ENCODE measurements around the gene BATF. TPM values are rescaled to one million over a fixed set of nuclear protein-coding genes. Genes with fewer than 3 reads are reported as not detected.

BATF gene
- total and polyA plus RNA-seq, 2 experiments from 2014 or later = not detected

DNA sequence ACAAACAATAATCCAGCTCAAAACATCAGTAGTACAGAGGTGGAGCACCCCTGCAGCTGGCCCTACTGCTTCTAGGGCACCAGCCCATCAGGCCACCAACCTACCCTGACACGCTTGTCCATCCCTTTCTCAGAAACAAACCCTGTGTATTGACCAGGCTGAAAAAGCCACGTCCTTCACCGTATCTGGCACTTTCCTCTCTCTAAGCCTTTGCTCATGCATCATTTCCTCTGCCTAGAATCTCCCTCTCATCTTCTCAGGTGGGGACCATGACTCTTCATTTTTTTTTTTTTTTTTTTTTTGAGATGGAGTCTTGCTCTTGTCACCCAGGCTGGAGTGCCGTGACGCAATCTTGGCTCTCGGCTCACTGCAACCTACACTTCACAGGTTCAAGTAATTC is 30.9 kb downstream of the BATF start (continued):
- TF ChIP-seq, protein P1, sequence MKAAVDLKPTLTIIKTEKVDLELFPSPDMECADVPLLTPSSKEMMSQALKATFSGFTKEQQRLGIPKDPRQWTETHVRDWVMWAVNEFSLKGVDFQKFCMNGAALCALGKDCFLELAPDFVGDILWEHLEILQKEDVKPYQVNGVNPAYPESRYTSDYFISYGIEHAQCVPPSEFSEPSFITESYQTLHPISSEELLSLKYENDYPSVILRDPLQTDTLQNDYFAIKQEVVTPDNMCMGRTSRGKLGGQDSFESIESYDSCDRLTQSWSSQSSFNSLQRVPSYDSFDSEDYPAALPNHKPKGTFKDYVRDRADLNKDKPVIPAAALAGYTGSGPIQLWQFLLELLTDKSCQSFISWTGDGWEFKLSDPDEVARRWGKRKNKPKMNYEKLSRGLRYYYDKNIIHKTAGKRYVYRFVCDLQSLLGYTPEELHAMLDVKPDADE (IDR thresholded peaks at IDR 0.05) = no peak
- no peak for TF ChIP-seq EZH2phosphoT487 (IDR thresholded peaks at IDR 0.05; ENCODE audit: unreplicated experiment)
- TF ChIP-seq, protein P2, sequence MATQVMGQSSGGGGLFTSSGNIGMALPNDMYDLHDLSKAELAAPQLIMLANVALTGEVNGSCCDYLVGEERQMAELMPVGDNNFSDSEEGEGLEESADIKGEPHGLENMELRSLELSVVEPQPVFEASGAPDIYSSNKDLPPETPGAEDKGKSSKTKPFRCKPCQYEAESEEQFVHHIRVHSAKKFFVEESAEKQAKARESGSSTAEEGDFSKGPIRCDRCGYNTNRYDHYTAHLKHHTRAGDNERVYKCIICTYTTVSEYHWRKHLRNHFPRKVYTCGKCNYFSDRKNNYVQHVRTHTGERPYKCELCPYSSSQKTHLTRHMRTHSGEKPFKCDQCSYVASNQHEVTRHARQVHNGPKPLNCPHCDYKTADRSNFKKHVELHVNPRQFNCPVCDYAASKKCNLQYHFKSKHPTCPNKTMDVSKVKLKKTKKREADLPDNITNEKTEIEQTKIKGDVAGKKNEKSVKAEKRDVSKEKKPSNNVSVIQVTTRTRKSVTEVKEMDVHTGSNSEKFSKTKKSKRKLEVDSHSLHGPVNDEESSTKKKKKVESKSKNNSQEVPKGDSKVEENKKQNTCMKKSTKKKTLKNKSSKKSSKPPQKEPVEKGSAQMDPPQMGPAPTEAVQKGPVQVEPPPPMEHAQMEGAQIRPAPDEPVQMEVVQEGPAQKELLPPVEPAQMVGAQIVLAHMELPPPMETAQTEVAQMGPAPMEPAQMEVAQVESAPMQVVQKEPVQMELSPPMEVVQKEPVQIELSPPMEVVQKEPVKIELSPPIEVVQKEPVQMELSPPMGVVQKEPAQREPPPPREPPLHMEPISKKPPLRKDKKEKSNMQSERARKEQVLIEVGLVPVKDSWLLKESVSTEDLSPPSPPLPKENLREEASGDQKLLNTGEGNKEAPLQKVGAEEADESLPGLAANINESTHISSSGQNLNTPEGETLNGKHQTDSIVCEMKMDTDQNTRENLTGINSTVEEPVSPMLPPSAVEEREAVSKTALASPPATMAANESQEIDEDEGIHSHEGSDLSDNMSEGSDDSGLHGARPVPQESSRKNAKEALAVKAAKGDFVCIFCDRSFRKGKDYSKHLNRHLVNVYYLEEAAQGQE (IDR thresholded peaks at IDR 0.05; ENCODE audit: unreplicated experiment) = no peak

DNA sequence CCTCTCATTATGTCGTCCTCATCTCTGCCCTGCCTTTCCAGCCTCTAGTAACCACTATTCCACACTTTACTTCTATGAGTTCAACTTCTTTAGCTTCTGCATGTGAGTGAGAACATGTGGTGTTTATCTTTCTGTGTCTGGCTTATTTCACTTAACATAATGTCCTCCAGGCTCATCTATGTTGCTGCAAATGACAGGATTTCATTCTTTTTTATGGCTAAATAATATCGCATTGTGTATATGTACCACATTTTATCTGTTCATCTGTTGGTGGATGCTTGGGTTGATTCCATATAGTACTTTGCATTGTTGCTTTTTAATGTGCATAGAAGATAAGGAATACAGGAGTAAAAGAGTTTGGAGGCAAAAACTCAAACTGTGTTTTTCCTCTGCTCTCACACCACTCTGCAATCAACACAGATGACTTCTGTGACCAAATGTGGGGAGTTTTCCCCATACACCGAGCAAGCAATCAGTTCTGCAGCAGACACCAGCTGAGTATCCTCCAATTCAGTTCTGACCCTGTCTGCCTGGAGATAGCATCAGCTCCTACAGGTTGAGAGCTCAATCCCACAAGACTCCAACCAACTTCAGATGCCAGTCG is 31.6 kb downstream of the BATF start:
- Histone ChIP-seq H3F3A (replicated peaks; ENCODE audit: low read depth) (no peaks in the 10 kb centered on the region), H3K4me1 (ENCODE audit: insufficient read depth) (no peaks in the 10 kb centered on the region), H3K27ac (ENCODE audit: low read depth) (no peak overlapping the region), H3K4me3 (no peak overlapping the region), H3K79me2 (replicated peaks; ENCODE audit: insufficient read depth) (no peaks in the 10 kb centered on the region), H3K27me3 (ENCODE audit: insufficient read depth) (no peaks in the 10 kb centered on the region), H2AFZ (no peak overlapping the region), H4K20me1 (replicated peaks; ENCODE audit: insufficient read depth) (no peaks in the 10 kb centered on the region), H3K4me2 (no peak overlapping the region), H3K36me3 (ENCODE audit: insufficient read depth) (no peaks in the 10 kb centered on the region), H3K9me2 (ENCODE audit: insufficient read depth) (peaks cover 6% of the 10 kb centered on the region)
- ATAC-seq (no peak), DNase-seq (ENCODE audit: low spot score) (no peak)
- Mint-ChIP-seq H3K27ac (no peak overlapping the region), H3K4me1 (peaks cover 12% of the 10 kb centered on the region), H3K9me3 (peaks cover 14% of the 10 kb centered on the region), H3K4me3 (no peak overlapping the region), H3K27me3 (ENCODE audit: insufficient read depth, low read depth, poor library complexity) (peaks cover 1% of the 10 kb centered on the region), H3K36me3 (ENCODE audit: low read depth) (no peaks in the 10 kb centered on the region)
- TF ChIP-seq EZH2 (IDR thresholded peaks at IDR 0.05; ENCODE audit: low read depth, unreplicated experiment) (no peak), POLR2AphosphoS5 (IDR thresholded peaks at IDR 0.05; ENCODE audit: low read depth) (no peak), ZNF114 (CRISPR knock-in tag; IDR thresholded peaks at IDR 0.05) (no peak), CREB1 (CRISPR knock-in tag; IDR thresholded peaks at IDR 0.05; ENCODE audit: low read depth) (no peak)
- TF ChIP-seq, protein P2 (IDR thresholded peaks at IDR 0.05; ENCODE audit: unreplicated experiment) = no peak
- TF ChIP-seq, protein P1 (IDR thresholded peaks at IDR 0.05) = no peak
- TF ChIP-seq, protein P3, sequence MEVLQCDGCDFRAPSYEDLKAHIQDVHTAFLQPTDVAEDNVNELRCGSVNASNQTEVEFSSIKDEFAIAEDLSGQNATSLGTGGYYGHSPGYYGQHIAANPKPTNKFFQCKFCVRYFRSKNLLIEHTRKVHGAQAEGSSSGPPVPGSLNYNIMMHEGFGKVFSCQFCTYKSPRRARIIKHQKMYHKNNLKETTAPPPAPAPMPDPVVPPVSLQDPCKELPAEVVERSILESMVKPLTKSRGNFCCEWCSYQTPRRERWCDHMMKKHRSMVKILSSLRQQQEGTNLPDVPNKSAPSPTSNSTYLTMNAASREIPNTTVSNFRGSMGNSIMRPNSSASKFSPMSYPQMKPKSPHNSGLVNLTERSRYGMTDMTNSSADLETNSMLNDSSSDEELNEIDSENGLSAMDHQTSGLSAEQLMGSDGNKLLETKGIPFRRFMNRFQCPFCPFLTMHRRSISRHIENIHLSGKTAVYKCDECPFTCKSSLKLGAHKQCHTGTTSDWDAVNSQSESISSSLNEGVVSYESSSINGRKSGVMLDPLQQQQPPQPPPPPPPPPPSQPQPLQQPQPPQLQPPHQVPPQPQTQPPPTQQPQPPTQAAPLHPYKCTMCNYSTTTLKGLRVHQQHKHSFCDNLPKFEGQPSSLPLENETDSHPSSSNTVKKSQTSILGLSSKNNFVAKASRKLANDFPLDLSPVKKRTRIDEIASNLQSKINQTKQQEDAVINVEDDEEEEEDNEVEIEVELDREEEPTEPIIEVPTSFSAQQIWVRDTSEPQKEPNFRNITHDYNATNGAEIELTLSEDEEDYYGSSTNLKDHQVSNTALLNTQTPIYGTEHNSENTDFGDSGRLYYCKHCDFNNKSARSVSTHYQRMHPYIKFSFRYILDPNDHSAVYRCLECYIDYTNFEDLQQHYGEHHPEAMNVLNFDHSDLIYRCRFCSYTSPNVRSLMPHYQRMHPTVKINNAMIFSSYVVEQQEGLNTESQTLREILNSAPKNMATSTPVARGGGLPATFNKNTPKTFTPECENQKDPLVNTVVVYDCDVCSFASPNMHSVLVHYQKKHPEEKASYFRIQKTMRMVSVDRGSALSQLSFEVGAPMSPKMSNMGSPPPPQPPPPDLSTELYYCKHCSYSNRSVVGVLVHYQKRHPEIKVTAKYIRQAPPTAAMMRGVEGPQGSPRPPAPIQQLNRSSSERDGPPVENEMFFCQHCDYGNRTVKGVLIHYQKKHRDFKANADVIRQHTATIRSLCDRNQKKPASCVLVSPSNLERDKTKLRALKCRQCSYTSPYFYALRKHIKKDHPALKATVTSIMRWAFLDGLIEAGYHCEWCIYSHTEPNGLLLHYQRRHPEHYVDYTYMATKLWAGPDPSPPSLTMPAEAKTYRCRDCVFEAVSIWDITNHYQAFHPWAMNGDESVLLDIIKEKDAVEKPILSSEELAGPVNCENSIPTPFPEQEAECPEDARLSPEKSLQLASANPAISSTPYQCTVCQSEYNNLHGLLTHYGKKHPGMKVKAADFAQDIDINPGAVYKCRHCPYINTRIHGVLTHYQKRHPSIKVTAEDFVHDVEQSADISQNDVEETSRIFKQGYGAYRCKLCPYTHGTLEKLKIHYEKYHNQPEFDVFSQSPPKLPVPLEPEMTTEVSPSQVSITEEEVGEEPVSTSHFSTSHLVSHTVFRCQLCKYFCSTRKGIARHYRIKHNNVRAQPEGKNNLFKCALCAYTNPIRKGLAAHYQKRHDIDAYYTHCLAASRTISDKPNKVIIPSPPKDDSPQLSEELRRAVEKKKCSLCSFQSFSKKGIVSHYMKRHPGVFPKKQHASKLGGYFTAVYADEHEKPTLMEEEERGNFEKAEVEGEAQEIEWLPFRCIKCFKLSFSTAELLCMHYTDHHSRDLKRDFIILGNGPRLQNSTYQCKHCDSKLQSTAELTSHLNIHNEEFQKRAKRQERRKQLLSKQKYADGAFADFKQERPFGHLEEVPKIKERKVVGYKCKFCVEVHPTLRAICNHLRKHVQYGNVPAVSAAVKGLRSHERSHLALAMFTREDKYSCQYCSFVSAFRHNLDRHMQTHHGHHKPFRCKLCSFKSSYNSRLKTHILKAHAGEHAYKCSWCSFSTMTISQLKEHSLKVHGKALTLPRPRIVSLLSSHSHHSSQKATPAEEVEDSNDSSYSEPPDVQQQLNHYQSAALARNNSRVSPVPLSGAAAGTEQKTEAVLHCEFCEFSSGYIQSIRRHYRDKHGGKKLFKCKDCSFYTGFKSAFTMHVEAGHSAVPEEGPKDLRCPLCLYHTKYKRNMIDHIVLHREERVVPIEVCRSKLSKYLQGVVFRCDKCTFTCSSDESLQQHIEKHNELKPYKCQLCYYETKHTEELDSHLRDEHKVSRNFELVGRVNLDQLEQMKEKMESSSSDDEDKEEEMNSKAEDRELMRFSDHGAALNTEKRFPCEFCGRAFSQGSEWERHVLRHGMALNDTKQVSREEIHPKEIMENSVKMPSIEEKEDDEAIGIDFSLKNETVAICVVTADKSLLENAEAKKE (CRISPR knock-in tag; IDR thresholded peaks at IDR 0.05) = no peak

Data from GM23338 (cell line).